SU-DHL-6 (cell line): ENCODE data around the gene NETO1.

ENCODE experiments used
- H2AFZ ChIP-seq: fragments of 200-600 bp; sonication (generic); 2 replicates; pipeline ENCODE4 v1.6.1; 2014; ENCODE audit warnings: low read depth, mild to moderate bottlenecking, moderate library complexity, mixed read lengths, antibody characterized with exemption, low read length; ENCODE audit not compliant: severe bottlenecking
- H3F3A ChIP-seq: fragments of 200-600 bp; shearing (Covaris generic); 2 replicates; pipeline ENCODE4 v1.6.0; 2016; ENCODE audit warnings: antibody characterized with exemption, mild to moderate bottlenecking; ENCODE audit not compliant: insufficient read depth
- H3K27ac ChIP-seq: fragments of 200-600 bp; sonication (generic); 2 replicates; pipeline ENCODE4 v1.5.1; 2016; ENCODE audit warnings: low read depth, mild to moderate bottlenecking, low read length, moderate library complexity, mixed read lengths
- H3K27me3 ChIP-seq: fragments of 200-600 bp; sonication (generic), shearing (Covaris generic); 2 replicates; pipeline ENCODE4 v1.6.0; 2014; ENCODE audit warnings: mild to moderate bottlenecking, low read length
- H3K36me3 ChIP-seq: fragments of 200-600 bp; sonication (generic); 2 replicates; pipeline ENCODE4 v1.6.1; 2014; ENCODE audit warnings: mild to moderate bottlenecking, low read length, mixed read lengths
- H3K4me2 ChIP-seq: fragments of 300-600, 200-600 bp; shearing (Covaris generic), sonication (generic); 2 replicates; pipeline ENCODE4 v1.6.0; 2014; ENCODE audit warnings: low read length, low read depth, mild to moderate bottlenecking; ENCODE audit not compliant: poor library complexity, severe bottlenecking
- H3K4me3 ChIP-seq: fragments of 200-600 bp; sonication (generic); 2 replicates; pipeline ENCODE4 v1.5.1; 2014; ENCODE audit warnings: antibody characterized with exemption, low read length, mild to moderate bottlenecking, mixed read lengths; ENCODE audit not compliant: insufficient read depth, poor library complexity, severe bottlenecking
- H3K79me2 ChIP-seq: fragments of 200-600 bp; sonication (generic); 2 replicates; pipeline ENCODE4 v1.6.1; 2014; ENCODE audit warnings: mild to moderate bottlenecking, low read length, moderate library complexity; ENCODE audit not compliant: insufficient read depth
- H3K9ac ChIP-seq: fragments of 200-600 bp; sonication (generic); 2 replicates; pipeline ENCODE4 v1.7.0; 2014; ENCODE audit warnings: mild to moderate bottlenecking, low read length
- H3K9me2 ChIP-seq: fragments of 200-600 bp; sonication (generic); replicated peaks from 2 replicates; pipeline ENCODE4 v1.6.1; 2014; ENCODE audit warnings: low read length; ENCODE audit not compliant: insufficient read depth
- H3K9me3 ChIP-seq: fragments of 200-600 bp; sonication (generic); 2 replicates; pipeline ENCODE4 v1.6.1; 2014; ENCODE audit warnings: low read length, mixed read lengths; ENCODE audit not compliant: insufficient read depth
- H4K20me1 ChIP-seq: fragments of 200-600 bp; sonication (generic); 2 replicates; pipeline ENCODE4 v1.6.1; 2014; ENCODE audit warnings: low read depth, mild to moderate bottlenecking, antibody characterized with exemption, low read length, moderate library complexity, mixed read lengths
- EZH2phosphoT487 ChIP-seq: fragments of 200-600 bp; sonication (generic), shearing (Covaris generic); conservative IDR thresholded peaks from 2 replicates; pipeline ENCODE4 v1.6.1; 2018; ENCODE audit warnings: mild to moderate bottlenecking, antibody characterized with exemption, low read length, moderate library complexity, mixed read lengths
- TF ChIP-seq, protein P1 (sequence below): fragments of 200-600 bp; sonication (generic); IDR thresholded peaks from one replicate; pipeline ENCODE4 v1.5.1; 2017; ENCODE audit warnings: antibody characterized with exemption, mild to moderate bottlenecking, low read length, moderate library complexity; ENCODE audit not compliant: insufficient read depth, poor library complexity, severe bottlenecking

NETO1 gene

DNA sequence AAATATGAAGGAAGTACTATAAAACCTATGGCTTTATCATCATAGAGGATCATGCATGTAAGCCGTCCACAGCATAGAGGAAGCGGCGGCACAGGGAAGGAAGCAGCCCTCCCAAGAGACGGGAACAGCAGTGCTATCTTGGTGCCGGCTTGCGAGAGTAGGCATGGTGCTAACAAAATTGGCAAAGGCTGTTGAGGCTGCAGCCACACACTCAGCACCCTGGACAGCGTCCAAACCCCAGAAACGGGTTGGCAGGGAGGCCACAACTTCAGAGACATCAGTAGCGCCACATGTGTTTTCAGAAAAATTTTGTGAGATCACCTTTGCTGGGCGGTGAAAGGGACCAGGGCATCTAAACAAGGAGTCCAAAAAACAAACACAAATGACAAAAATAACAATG lies 37.7 kb downstream of the NETO1 start:
- Histone ChIP-seq H4K20me1 (no peaks in the 10 kb centered on the region), H3F3A (no peaks in the 10 kb centered on the region), H3K27me3 (no peaks in the 10 kb centered on the region), H3K4me3 (no peak overlapping the region), H3K9me2 (no peaks in the 10 kb centered on the region), H3K4me2 (no peak overlapping the region), H2AFZ (no peak overlapping the region), H3K79me2 (no peaks in the 10 kb centered on the region), H3K9ac (no peak overlapping the region), H3K27ac (no peak overlapping the region), H3K36me3 (no peaks in the 10 kb centered on the region), H3K9me3 (no peaks in the 10 kb centered on the region)
- TF ChIP-seq, protein P1, sequence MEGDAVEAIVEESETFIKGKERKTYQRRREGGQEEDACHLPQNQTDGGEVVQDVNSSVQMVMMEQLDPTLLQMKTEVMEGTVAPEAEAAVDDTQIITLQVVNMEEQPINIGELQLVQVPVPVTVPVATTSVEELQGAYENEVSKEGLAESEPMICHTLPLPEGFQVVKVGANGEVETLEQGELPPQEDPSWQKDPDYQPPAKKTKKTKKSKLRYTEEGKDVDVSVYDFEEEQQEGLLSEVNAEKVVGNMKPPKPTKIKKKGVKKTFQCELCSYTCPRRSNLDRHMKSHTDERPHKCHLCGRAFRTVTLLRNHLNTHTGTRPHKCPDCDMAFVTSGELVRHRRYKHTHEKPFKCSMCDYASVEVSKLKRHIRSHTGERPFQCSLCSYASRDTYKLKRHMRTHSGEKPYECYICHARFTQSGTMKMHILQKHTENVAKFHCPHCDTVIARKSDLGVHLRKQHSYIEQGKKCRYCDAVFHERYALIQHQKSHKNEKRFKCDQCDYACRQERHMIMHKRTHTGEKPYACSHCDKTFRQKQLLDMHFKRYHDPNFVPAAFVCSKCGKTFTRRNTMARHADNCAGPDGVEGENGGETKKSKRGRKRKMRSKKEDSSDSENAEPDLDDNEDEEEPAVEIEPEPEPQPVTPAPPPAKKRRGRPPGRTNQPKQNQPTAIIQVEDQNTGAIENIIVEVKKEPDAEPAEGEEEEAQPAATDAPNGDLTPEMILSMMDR: no peak

DNA sequence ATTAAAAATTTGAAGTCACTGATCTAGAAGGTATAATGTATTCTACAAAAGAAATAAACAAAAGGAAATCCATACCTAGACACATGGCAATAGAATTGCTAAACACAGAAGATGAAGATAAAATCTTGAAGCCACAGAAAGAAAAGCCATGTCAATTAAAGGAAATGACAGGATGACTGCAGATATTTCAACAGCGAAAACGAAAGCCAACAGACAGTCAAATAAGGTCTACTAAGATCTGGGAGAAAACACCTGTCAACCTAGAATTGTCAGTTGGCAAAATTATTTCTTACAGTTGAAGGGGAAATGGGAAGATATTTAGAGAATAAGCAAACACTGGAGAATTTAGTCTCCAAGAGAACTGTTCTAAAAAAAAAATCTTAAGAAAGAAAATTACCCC lies 39.2 kb downstream of the NETO1 start:
- no peaks in the 10 kb centered on the region for H3K9me3 ChIP-seq
- TF ChIP-seq, protein P1: no peak
- TF ChIP-seq EZH2phosphoT487: no peak
- H2AFZ ChIP-seq: no peak overlapping the region
- no peaks in the 10 kb centered on the region for H3F3A ChIP-seq
- H3K4me3 ChIP-seq: no peak overlapping the region
- no peaks in the 10 kb centered on the region for H3K27me3 ChIP-seq
- no peaks in the 10 kb centered on the region for H3K79me2 ChIP-seq
- no peaks in the 10 kb centered on the region for H3K36me3 ChIP-seq
- H4K20me1 ChIP-seq: no peaks in the 10 kb centered on the region
- no peaks in the 10 kb centered on the region for H3K9me2 ChIP-seq
- H3K4me2 ChIP-seq: no peak overlapping the region
- H3K9ac ChIP-seq: no peak overlapping the region
- no peak overlapping the region for H3K27ac ChIP-seq

DNA sequence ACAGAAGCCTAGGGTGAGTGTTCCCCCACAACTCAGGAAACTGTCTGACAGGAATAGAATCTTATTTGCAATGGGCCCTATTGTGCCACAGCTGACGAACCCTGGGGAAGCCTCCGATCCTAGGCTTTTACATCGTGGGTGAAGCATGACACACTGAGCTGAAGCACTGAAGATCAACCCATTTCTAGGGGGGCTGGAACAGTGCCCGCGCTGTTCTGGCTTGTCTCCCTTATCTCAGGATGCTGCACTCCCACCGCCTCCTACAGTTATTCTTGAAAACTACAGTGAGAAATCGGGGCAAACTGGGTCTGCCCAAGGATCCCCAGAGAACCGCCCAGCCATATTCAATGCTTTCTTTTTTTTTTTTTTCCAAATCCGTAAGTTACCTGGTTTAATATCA lies 41.1 kb downstream of the NETO1 start:
- no peak overlapping the region for H3K27ac ChIP-seq
- no peaks in the 10 kb centered on the region for H3K9me3 ChIP-seq
- TF ChIP-seq, protein P1: no peak
- no peak for TF ChIP-seq EZH2phosphoT487
- no peaks in the 10 kb centered on the region for H3K36me3 ChIP-seq
- no peaks in the 10 kb centered on the region for H3K79me2 ChIP-seq
- H3K9ac ChIP-seq: no peak overlapping the region
- H3F3A ChIP-seq: no peaks in the 10 kb centered on the region
- no peaks in the 10 kb centered on the region for H3K27me3 ChIP-seq
- H3K4me2 ChIP-seq: no peak overlapping the region
- no peak overlapping the region for H2AFZ ChIP-seq
- no peaks in the 10 kb centered on the region for H4K20me1 ChIP-seq
- no peaks in the 10 kb centered on the region for H3K9me2 ChIP-seq
- H3K4me3 ChIP-seq: no peak overlapping the region

DNA sequence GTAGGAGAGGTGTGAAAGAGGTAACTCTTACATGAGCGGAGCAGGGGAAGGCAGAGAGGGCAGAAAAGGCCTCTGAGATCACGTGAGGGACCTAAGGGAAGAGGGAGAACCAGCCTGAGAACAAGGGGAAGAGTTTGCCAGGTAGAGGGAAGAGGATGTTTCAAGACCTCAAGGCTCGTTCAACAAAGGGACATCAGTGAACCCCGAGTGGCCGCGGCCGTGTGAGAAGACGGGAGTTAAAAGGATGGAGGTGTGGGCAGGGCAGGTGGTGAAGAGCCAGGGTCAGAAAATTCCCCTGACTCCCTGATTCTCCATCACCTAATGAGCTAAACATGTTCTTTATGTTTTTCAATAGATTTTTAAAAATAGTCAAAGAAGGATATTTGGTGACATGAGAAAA lies 44.4 kb downstream of the NETO1 start:
- Histone ChIP-seq H3K4me2 (no peak overlapping the region), H3K27me3 (no peaks in the 10 kb centered on the region), H3K79me2 (no peaks in the 10 kb centered on the region), H4K20me1 (no peaks in the 10 kb centered on the region), H3K36me3 (no peaks in the 10 kb centered on the region), H3K4me3 (no peak overlapping the region), H3K9me2 (no peaks in the 10 kb centered on the region), H3K9me3 (no peaks in the 10 kb centered on the region), H3F3A (no peaks in the 10 kb centered on the region), H3K9ac (no peak overlapping the region), H3K27ac (no peak overlapping the region), H2AFZ (no peak overlapping the region)
- TF ChIP-seq EZH2phosphoT487: no peak
- TF ChIP-seq, protein P1: no peak
